Endothelial cell of umbilical vein (primary cell): ENCODE measurements around the gene ZNF260. TPM values are rescaled to one million over a fixed set of nuclear protein-coding genes. Genes with fewer than 3 reads are reported as not detected.
"Not testable (repeated sequence)": the region's sequence is repeated elsewhere in the genome, so short reads cannot be mapped to it uniquely, and the experiment has no call there.

ENCODE experiments used
- BruUV-seq: library from RNA; stranded (reverse); fragments of 400-500 nt; replicated peaks from 2 replicates; lab custom pipeline; 2021; lab: Mats Ljungman, UMichigan
- CTCF ChIA-PET: fragments of 300-600, 350-600 bp; sonication (Branson Sonifier 250); formaldehyde crosslinking; loops from one replicate; lab custom pipeline; 2021; ENCODE audit warnings: antibody characterized with exemption, inconsistent platforms; lab: Charles Lee
- POLR2A ChIA-PET: fragments of 300-600, 350-600 bp; sonication (Branson Sonifier 250); formaldehyde crosslinking; loops from one replicate; lab custom pipeline; 2021; ENCODE audit warnings: antibody characterized with exemption, inconsistent platforms; lab: Charles Lee
- DNase-seq: peaks from one replicate; pipeline ENCODE4 v3.0.0-alpha.2; 2011; ENCODE audit warnings: low read depth, low spot score
- FAIRE-seq: peaks from 2 replicates; lab custom pipeline; 2011; peaks lifted over from hg19 to GRCh38; lab: Jason Lieb, UNC
- H2AFZ ChIP-seq: 2 replicates; pipeline ENCODE4 v1.6.0; 2012; ENCODE audit warnings: low read depth, low read length, control low read depth, inconsistent platforms
- H3K27ac ChIP-seq: 2 replicates; pipeline ENCODE4 v1.5.1; 2011; ENCODE audit warnings: low read depth, mild to moderate bottlenecking, control low read depth, low read length, moderate library complexity; ENCODE audit not compliant: insufficient read depth
- H3K27me3 ChIP-seq, 2 experiments: 2 replicates each; pipeline versions ENCODE4 v1.6.0 to v1.6.1; 2011; ENCODE audit warnings: low read length in 2 of 2, mixed read lengths in 1 of 2; ENCODE audit not compliant: control insufficient read depth in 2 of 2, insufficient read depth in 2 of 2
- H3K36me3 ChIP-seq, 2 experiments: 2 replicates in 1 of 2; 3 replicates in 1 of 2; pipeline ENCODE4 v1.5.1; 2011; ENCODE audit warnings: low read length in 2 of 2, mild to moderate bottlenecking in 1 of 2, moderate library complexity in 1 of 2; ENCODE audit not compliant: control insufficient read depth in 2 of 2, insufficient read depth in 2 of 2; ENCODE audit errors: extremely low read depth in 1 of 2
- H3K4me1 ChIP-seq: 3 replicates; pipeline ENCODE4 v1.5.1; 2011; ENCODE audit warnings: mild to moderate bottlenecking, low read length; ENCODE audit not compliant: control insufficient read depth, insufficient read depth; ENCODE audit errors: extremely low read depth
- H3K4me2 ChIP-seq: 2 replicates; pipeline ENCODE4 v1.6.1; 2011; ENCODE audit warnings: low read length, control low read depth, mixed read lengths; ENCODE audit not compliant: insufficient read depth
- H3K4me3 ChIP-seq, 3 experiments: fragments of 200-600 bp in 1 of 3; sonication (generic), shearing (Covaris generic) in 1 of 3; replicated peaks in 1 of 3; 2 replicates each; pipeline ENCODE4 v1.5.1; 2011 to 2016; ENCODE audit warnings: control low read depth in 3 of 3, low read length in 3 of 3, mild to moderate bottlenecking in 2 of 3, inconsistent platforms in 1 of 3, low read depth in 1 of 3, moderate library complexity in 1 of 3; ENCODE audit not compliant: insufficient read depth in 1 of 3
- H3K79me2 ChIP-seq: 2 replicates; pipeline ENCODE4 v1.6.0; 2012; ENCODE audit warnings: low read length, inconsistent platforms; ENCODE audit not compliant: control insufficient read depth, insufficient read depth
- H3K9ac ChIP-seq: replicated peaks from 2 replicates; pipeline ENCODE3; 2011; ENCODE audit warnings: low read length, control low read depth; ENCODE audit not compliant: insufficient read depth; ENCODE audit errors: extremely low read depth
- H3K9me1 ChIP-seq: replicated peaks from 3 replicates; pipeline ENCODE4 v1.6.0; 2011; ENCODE audit warnings: mild to moderate bottlenecking, low read length; ENCODE audit not compliant: control insufficient read depth, insufficient read depth; ENCODE audit errors: extremely low read depth
- H3K9me3 ChIP-seq: replicated peaks from 2 replicates; pipeline ENCODE4 v1.5.1; 2012; ENCODE audit warnings: low read length, inconsistent platforms; ENCODE audit not compliant: control insufficient read depth, insufficient read depth
- H4K20me1 ChIP-seq: replicated peaks from 2 replicates; pipeline ENCODE3; 2011; ENCODE audit warnings: mild to moderate bottlenecking, low read length; ENCODE audit not compliant: control insufficient read depth, insufficient read depth; ENCODE audit errors: extremely low read depth
- dilution Hi-C: fragments of 300-500 bp; cut with MboI; formaldehyde crosslinking; loops from one replicate; pipeline ENCODE4 v1.15.0; 2019; ENCODE audit warnings: low sequenced_read_pairs; ENCODE audit not compliant: extremely low pct_ligation_motif_present
- intact Hi-C: fragments of 100-400 bp; cut with micrococcal nuclease; formaldehyde crosslinking; loops from one replicate; pipeline ENCODE4 v1.10.0; 2022
- polyA plus RNA-seq, 4 experiments: library from polyadenylated mRNA; depleted of rRNA in 3 of 4; stranded (reverse) in 3 of 4; unstranded in 1 of 4; fragments of >200 nt; gene quantifications; 2 replicates each; pipeline versions ENCODE4 v1.2.1 to v1.2.3, GENCODE V29; 2011 to 2012; ENCODE audit warnings: missing spikeins in 1 of 4
- total RNA-seq: library from RNA; stranded (reverse); gene quantifications from 2 replicates; pipeline ENCODE4 v1.2.3, GENCODE V29; 2021
- TF ChIP-seq, protein P1 (sequence below), 2 donors: IDR thresholded peaks; 1 replicate in 1 of 2; 2 replicates in 1 of 2; pipeline ENCODE4 v1.5.1; 2011; ENCODE audit warnings: low read length in 2 of 2, mild to moderate bottlenecking in 2 of 2, moderate library complexity in 2 of 2, control low read depth in 1 of 2, inconsistent platforms in 1 of 2, low read depth in 1 of 2; ENCODE audit not compliant: insufficient read depth in 1 of 2; ENCODE audit errors: extremely low read depth in 1 of 2

Gene ZNF260
- total and polyA plus RNA-seq, 2 donors (not counting 3 experiments of a cell fraction or from before 2014, with no cell fraction given) = 2.7 to 10.5 TPM

DNA sequence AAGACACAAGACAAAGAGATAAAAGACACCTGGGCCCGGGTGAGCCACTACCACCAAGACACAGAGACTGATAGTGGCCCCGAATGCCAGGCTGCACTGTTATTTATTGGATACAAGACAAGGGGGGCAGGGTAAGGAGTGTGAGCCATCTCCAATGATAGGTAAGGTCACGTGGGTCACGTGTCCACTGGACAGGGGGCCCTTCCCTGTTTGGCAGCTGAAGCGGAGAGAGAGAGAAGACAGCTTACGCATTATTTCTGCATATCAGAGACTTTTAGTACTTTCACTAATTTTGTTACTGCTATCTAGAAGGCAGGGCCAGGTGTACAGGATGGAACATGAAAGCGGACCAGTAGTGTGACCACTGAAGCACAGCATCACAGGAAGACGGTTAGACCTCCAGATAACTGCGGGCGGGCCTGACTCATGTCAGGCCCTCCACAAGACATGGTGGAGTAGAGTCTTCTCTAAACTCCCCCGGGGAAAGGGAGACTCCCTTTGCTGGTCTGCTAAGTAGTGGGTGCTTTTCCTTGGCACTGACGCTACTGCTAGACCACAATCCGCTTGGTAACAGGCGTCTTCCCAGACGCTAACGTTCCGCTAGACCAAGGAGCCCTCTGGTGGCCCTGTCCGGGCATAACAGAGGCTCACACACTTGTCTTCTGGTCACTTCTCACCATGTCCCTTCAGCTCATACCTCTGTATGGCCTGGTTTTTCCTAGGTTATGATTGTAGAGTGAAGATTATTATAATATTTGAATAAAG, 35.2 kb downstream of the ZNF260 start:
- FAIRE-seq = peak; percentile 70

DNA sequence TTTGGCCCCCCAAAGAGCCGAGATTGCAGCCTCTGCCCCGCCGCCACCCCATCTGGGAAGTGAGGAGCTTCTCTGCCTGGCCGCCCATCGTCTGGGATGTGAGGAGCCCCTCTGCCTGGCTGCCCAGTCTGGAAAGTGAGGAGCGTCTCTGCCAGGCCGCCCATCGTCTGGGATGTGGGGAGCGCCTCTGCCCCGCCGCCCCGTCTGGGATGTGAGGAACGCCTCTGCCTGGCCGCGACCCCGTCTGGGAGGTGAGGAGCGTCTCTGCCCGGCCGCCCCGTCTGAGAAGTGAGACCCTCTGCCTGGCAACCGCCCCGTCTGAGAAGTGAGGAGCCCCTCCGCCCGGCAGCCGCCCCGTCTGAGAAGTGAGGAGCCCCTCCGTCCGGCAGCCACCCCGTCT, 37.2 kb downstream of the ZNF260 start:
- H3K9me1 ChIP-seq, H3K4me1 ChIP-seq, FAIRE-seq, H3K9me3 ChIP-seq, H3K27ac ChIP-seq, H3K36me3 ChIP-seq, H3K4me3 ChIP-seq, POLR2A ChIA-PET, BruUV-seq, intact Hi-C loops, dilution Hi-C loops, CTCF ChIA-PET, H3K27me3 ChIP-seq, H3K9ac ChIP-seq, H2AFZ ChIP-seq, H3K4me2 ChIP-seq, H3K79me2 ChIP-seq, H4K20me1 ChIP-seq, DNase-seq: not testable (repeated sequence)

More for the DNA sequence above, 35.2 kb downstream of the ZNF260 start:
- TF ChIP-seq, protein P1, sequence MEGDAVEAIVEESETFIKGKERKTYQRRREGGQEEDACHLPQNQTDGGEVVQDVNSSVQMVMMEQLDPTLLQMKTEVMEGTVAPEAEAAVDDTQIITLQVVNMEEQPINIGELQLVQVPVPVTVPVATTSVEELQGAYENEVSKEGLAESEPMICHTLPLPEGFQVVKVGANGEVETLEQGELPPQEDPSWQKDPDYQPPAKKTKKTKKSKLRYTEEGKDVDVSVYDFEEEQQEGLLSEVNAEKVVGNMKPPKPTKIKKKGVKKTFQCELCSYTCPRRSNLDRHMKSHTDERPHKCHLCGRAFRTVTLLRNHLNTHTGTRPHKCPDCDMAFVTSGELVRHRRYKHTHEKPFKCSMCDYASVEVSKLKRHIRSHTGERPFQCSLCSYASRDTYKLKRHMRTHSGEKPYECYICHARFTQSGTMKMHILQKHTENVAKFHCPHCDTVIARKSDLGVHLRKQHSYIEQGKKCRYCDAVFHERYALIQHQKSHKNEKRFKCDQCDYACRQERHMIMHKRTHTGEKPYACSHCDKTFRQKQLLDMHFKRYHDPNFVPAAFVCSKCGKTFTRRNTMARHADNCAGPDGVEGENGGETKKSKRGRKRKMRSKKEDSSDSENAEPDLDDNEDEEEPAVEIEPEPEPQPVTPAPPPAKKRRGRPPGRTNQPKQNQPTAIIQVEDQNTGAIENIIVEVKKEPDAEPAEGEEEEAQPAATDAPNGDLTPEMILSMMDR (IDR thresholded peaks at IDR 0.05; ENCODE audit: extremely low read depth in 1 of 2, insufficient read depth in 1 of 2, low read depth in 1 of 2, low read length in 2 of 2) = peak; percentile 30 to 59
- H3K9me1 ChIP-seq, H3K36me3 ChIP-seq, H3K9me3 ChIP-seq, H3K27ac ChIP-seq, H3K79me2 ChIP-seq, H3K4me1 ChIP-seq, BruUV-seq, H3K9ac ChIP-seq, H3K4me2 ChIP-seq, H3K4me3 ChIP-seq, H2AFZ ChIP-seq, dilution Hi-C loops, H4K20me1 ChIP-seq, H3K27me3 ChIP-seq: not testable (repeated sequence)
- ChIA-PET POLR2A (interaction anchor here (0.6 kb wide), 1 partner anchor 228 kb away, joined by 4 read pairs; no protein-coding TSS in a partner anchor), CTCF (interaction anchor here (0.6 to 1.9 kb wide), 4 partner anchors 10 to 362 kb away, joined by 3 to 5 read pairs (median 4); partner anchors contain the start of gene ZFP14)
- peak; percentile 44 for DNase-seq
- intact Hi-C loops = loop anchor here (1.0 to 2.0 kb wide), 2 partner anchors 115 to 364 kb away; no protein-coding TSS in a partner anchor
